Liver (tissue), 9 donors: Measurements from ENCODE around the gene BNIPL. TPM values are rescaled to one million over a fixed set of nuclear protein-coding genes. Genes with fewer than 3 reads are reported as not detected.

Experiments used
- DNase-seq: peaks from one replicate; pipeline ENCODE4 v3.0.0-alpha.2; 2017; ENCODE audit warnings: low spot score
- H3K27ac ChIP-seq, 2 donors: one replicate each; pipeline ENCODE4 v1.7.0; 2013; ENCODE audit warnings: inconsistent platforms in 2 of 2, low read length in 2 of 2, control low read depth in 1 of 2, low read depth in 1 of 2, mild to moderate bottlenecking in 1 of 2
- H3K27me3 ChIP-seq, 4 donors: one replicate each; pipeline versions ENCODE4 v1.6.1 to v1.7.0; 2013; ENCODE audit warnings: low read length in 3 of 4, inconsistent platforms in 1 of 4, mild to moderate bottlenecking in 1 of 4, moderate library complexity in 1 of 4; ENCODE audit not compliant: control insufficient read depth in 4 of 4, insufficient read depth in 4 of 4
- H3K36me3 ChIP-seq, 4 donors: one replicate each; pipeline versions ENCODE4 v1.6.1 to v1.7.0; 2013; ENCODE audit warnings: low read length in 3 of 4, mild to moderate bottlenecking in 3 of 4, low read depth in 1 of 4, moderate library complexity in 1 of 4; ENCODE audit not compliant: control insufficient read depth in 4 of 4, insufficient read depth in 3 of 4
- H3K4me1 ChIP-seq, 4 donors: one replicate each; pipeline versions ENCODE4 v1.6.1 to v1.7.0; 2013; ENCODE audit warnings: low read length in 3 of 4, mild to moderate bottlenecking in 3 of 4, moderate library complexity in 1 of 4; ENCODE audit not compliant: control insufficient read depth in 4 of 4, insufficient read depth in 4 of 4
- H3K4me3 ChIP-seq, 3 donors: one replicate each; pipeline versions ENCODE4 v1.6.1 to v1.7.0; 2013; ENCODE audit warnings: low read length in 3 of 3, control low read depth in 1 of 3, low read depth in 1 of 3, mild to moderate bottlenecking in 1 of 3
- H3K9ac ChIP-seq, 2 donors: one replicate each; pipeline ENCODE4 v1.7.0; 2013; ENCODE audit warnings: low read length in 2 of 2, mild to moderate bottlenecking in 2 of 2, moderate library complexity in 2 of 2, control low read depth in 1 of 2, low read depth in 1 of 2
- H3K9me3 ChIP-seq, 4 donors: one replicate each; pipeline versions ENCODE4 v1.6.1 to v1.7.0; 2013; ENCODE audit warnings: low read length in 3 of 4; ENCODE audit not compliant: control insufficient read depth in 4 of 4
- ATF3 ChIP-seq: IDR thresholded peaks from 2 replicates; pipeline ENCODE4 v1.6.1; 2016; ENCODE audit warnings: antibody characterized with exemption
- CTCF ChIP-seq: fragments of 150-350 bp; IDR thresholded peaks from 2 replicates; pipeline ENCODE4 v1.5.1; 2017; ENCODE audit warnings: improper control_type of control experiment, low read depth, low read length; ENCODE audit not compliant: missing input control
- EGR1 ChIP-seq, 2 donors: IDR thresholded peaks; 2 replicates each; pipeline ENCODE4 v1.6.1; 2016 to 2018; ENCODE audit warnings: antibody characterized with exemption in 2 of 2, low read depth in 2 of 2
- FOXA1 ChIP-seq: IDR thresholded peaks from 2 replicates; pipeline ENCODE4 v1.6.1; 2016; ENCODE audit warnings: antibody characterized with exemption
- FOXA2 ChIP-seq: IDR thresholded peaks from 2 replicates; pipeline ENCODE4 v1.6.1; 2016; ENCODE audit warnings: antibody characterized with exemption
- GABPA ChIP-seq, 2 donors: IDR thresholded peaks in 1 of 2; conservative IDR thresholded peaks in 1 of 2; 2 replicates each; pipeline ENCODE4 v1.6.1; 2016; ENCODE audit warnings: antibody characterized with exemption in 2 of 2, mild to moderate bottlenecking in 1 of 2, moderate library complexity in 1 of 2
- HNF4A ChIP-seq, 2 donors: conservative IDR thresholded peaks; 2 replicates each; pipeline ENCODE4 v1.6.1; 2016; ENCODE audit warnings: antibody characterized with exemption in 2 of 2, mild to moderate bottlenecking in 2 of 2
- HNF4G ChIP-seq: IDR thresholded peaks from 2 replicates; pipeline ENCODE4 v1.6.1; 2016; ENCODE audit warnings: antibody characterized with exemption
- JUND ChIP-seq, 2 donors: IDR thresholded peaks; 2 replicates each; pipeline ENCODE4 v1.6.1; 2016; ENCODE audit warnings: antibody characterized with exemption in 2 of 2
- NR2F2 ChIP-seq: IDR thresholded peaks from 2 replicates; pipeline ENCODE4 v1.6.1; 2016; ENCODE audit warnings: antibody characterized with exemption
- RAD21 ChIP-seq, 2 donors: IDR thresholded peaks; 2 replicates each; pipeline ENCODE4 v1.6.1; 2016; ENCODE audit warnings: antibody characterized with exemption in 2 of 2, mild to moderate bottlenecking in 2 of 2
- RXRA ChIP-seq, 2 donors: IDR thresholded peaks; 2 replicates each; pipeline ENCODE4 v1.6.1; 2017 to 2018; ENCODE audit warnings: antibody characterized with exemption in 2 of 2, mild to moderate bottlenecking in 1 of 2
- SP1 ChIP-seq: IDR thresholded peaks from 2 replicates; pipeline ENCODE4 v1.6.1; 2018; ENCODE audit warnings: antibody characterized with exemption, mild to moderate bottlenecking
- TAF1 ChIP-seq: conservative IDR thresholded peaks from 2 replicates; pipeline ENCODE4 v1.6.1; 2016; ENCODE audit warnings: antibody characterized with exemption, mild to moderate bottlenecking
- YY1 ChIP-seq: IDR thresholded peaks from 2 replicates; pipeline ENCODE4 v1.6.1; 2016; ENCODE audit warnings: antibody characterized with exemption, mild to moderate bottlenecking
- ZBTB33 ChIP-seq: IDR thresholded peaks from 2 replicates; pipeline ENCODE4 v1.6.1; 2016; ENCODE audit warnings: antibody characterized with exemption
- WGBS: extraction: QIAGEN DNeasy Blood & Tissue Kit; methylation state at CpG from one replicate; pipeline ENCODE4 v1.1.7; 2013; 5-methylcytosine and 5-hydroxymethylcytosine counted together
- polyA plus RNA-seq, 2 donors: library from polyadenylated mRNA; stranded (reverse) in 1 of 2; unstranded in 1 of 2; fragments of 200-250 nt in 1 of 2; fragments of >200 nt in 1 of 2; fragmentation: Nextera tagmentation in 1 of 2; extraction: Ambion mirVana in 1 of 2; gene quantifications; one replicate each; pipeline versions ENCODE4 v1.2.1 to v1.2.3, GENCODE V29; 2013 to 2015
- total RNA-seq, 2 donors: library from RNA; depleted of rRNA; stranded (reverse); fragments of >200 nt; gene quantifications; one replicate each; pipeline ENCODE4 v1.2.3, GENCODE V29; 2014
- TF ChIP-seq, protein P1 (sequence below): IDR thresholded peaks from 2 replicates; pipeline ENCODE4 v1.6.1; 2016; ENCODE audit warnings: antibody characterized with exemption
- TF ChIP-seq, protein P2 (sequence below): IDR thresholded peaks from 2 replicates; pipeline ENCODE4 v1.6.1; 2016; ENCODE audit warnings: antibody characterized with exemption, mild to moderate bottlenecking
- donor health status: healthy.
- donor health status: healthy.
- donor health status: healthy.
- donor health status: healthy.
- donor health status: healthy.

BNIPL gene
- total and polyA plus RNA-seq, 4 donors = 0.09 to 0.84 (median 0.14) TPM

GRCh38 chr1:151032164-151032563 is 4.2 kb upstream of the BNIPL start:
- no peaks in the 10 kb centered on the region for H3K27me3 ChIP-seq
- no peak overlapping the region for H3K9ac ChIP-seq
- H3K9me3 ChIP-seq = no peaks in the 10 kb centered on the region
- WGBS = 99% methylated on average over 8 of the region's 8 CpGs
- TF ChIP-seq EGR1 (IDR thresholded peaks at IDR 0.05; ENCODE audit: low read depth in 2 of 2) (no peak), YY1 (no peak), GABPA (IDR thresholded peaks at IDR 0.05 in 1 of 2, conservative IDR thresholded peaks at IDR 0.05 in 1 of 2) (no peak), JUND (IDR thresholded peaks at IDR 0.05) (no peak), FOXA1 (no peak), ZBTB33 (no peak), RXRA (IDR thresholded peaks at IDR 0.05) (no peak), FOXA2 (no peak), HNF4A (conservative IDR thresholded peaks at IDR 0.05) (no peak)
- TF ChIP-seq, protein P1, sequence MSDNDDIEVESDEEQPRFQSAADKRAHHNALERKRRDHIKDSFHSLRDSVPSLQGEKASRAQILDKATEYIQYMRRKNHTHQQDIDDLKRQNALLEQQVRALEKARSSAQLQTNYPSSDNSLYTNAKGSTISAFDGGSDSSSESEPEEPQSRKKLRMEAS = no peak
- DNase-seq = no peak
- peaks cover 9 to 59% (median 34%) of the 10 kb centered on the region in 4 donors for H3K36me3 ChIP-seq
- H3K4me1 ChIP-seq = no peaks in the 10 kb centered on the region
- H3K4me3 ChIP-seq = no peak overlapping the region
- no peak overlapping the region for H3K27ac ChIP-seq

GRCh38 chr1:151035167-151035566 is 1.2 kb upstream of the BNIPL start:
- WGBS = 94% methylated on average over 3 of the region's 3 CpGs
- Histone ChIP-seq H3K4me1 (no peaks in the 10 kb centered on the region), H3K27ac (no peak overlapping the region), H3K36me3 (peaks cover 6 to 38% (median 23%) of the 10 kb centered on the region in 4 donors), H3K4me3 (no peak overlapping the region), H3K9ac (no peak overlapping the region), H3K9me3 (no peaks in the 10 kb centered on the region), H3K27me3 (no peaks in the 10 kb centered on the region)
- TF ChIP-seq EGR1 (IDR thresholded peaks at IDR 0.05; ENCODE audit: low read depth in 2 of 2) = no peak
- TF ChIP-seq FOXA2 = no peak
- no peak for TF ChIP-seq GABPA (IDR thresholded peaks at IDR 0.05 in 1 of 2, conservative IDR thresholded peaks at IDR 0.05 in 1 of 2)
- no peak for TF ChIP-seq HNF4A (conservative IDR thresholded peaks at IDR 0.05)
- no peak for TF ChIP-seq RAD21 (IDR thresholded peaks at IDR 0.05)
- TF ChIP-seq, protein P1 = no peak
- no peak for TF ChIP-seq HNF4G
- TF ChIP-seq FOXA1 = no peak
- no peak for TF ChIP-seq TAF1
- no peak for TF ChIP-seq YY1
- TF ChIP-seq, protein P2, sequence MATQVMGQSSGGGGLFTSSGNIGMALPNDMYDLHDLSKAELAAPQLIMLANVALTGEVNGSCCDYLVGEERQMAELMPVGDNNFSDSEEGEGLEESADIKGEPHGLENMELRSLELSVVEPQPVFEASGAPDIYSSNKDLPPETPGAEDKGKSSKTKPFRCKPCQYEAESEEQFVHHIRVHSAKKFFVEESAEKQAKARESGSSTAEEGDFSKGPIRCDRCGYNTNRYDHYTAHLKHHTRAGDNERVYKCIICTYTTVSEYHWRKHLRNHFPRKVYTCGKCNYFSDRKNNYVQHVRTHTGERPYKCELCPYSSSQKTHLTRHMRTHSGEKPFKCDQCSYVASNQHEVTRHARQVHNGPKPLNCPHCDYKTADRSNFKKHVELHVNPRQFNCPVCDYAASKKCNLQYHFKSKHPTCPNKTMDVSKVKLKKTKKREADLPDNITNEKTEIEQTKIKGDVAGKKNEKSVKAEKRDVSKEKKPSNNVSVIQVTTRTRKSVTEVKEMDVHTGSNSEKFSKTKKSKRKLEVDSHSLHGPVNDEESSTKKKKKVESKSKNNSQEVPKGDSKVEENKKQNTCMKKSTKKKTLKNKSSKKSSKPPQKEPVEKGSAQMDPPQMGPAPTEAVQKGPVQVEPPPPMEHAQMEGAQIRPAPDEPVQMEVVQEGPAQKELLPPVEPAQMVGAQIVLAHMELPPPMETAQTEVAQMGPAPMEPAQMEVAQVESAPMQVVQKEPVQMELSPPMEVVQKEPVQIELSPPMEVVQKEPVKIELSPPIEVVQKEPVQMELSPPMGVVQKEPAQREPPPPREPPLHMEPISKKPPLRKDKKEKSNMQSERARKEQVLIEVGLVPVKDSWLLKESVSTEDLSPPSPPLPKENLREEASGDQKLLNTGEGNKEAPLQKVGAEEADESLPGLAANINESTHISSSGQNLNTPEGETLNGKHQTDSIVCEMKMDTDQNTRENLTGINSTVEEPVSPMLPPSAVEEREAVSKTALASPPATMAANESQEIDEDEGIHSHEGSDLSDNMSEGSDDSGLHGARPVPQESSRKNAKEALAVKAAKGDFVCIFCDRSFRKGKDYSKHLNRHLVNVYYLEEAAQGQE = no peak
- TF ChIP-seq SP1 = no peak
- TF ChIP-seq NR2F2 = no peak
- no peak for TF ChIP-seq RXRA (IDR thresholded peaks at IDR 0.05)
- TF ChIP-seq JUND (IDR thresholded peaks at IDR 0.05) = no peak
- TF ChIP-seq ATF3 = no peak
- TF ChIP-seq CTCF = no peak
- TF ChIP-seq ZBTB33 = no peak
- DNase-seq = no peak
